Sigmoid colon (tissue), 7 donors: Measurements from ENCODE around the gene DSCAML1. TPM values are rescaled to one million over a fixed set of nuclear protein-coding genes. Genes with fewer than 3 reads are reported as not detected.

Experiments
- DNase-seq: peaks from one replicate; pipeline ENCODE4 v3.0.0-alpha.2; 2019
- H3K27ac ChIP-seq, 4 donors: fragments of 200-600 bp; sonication (generic); one replicate each; pipeline ENCODE4 v1.5.1; 2016 to 2019; ENCODE audit warnings: mild to moderate bottlenecking in 1 of 4
- H3K27me3 ChIP-seq, 3 donors: fragments of 200-600 bp; sonication (generic); one replicate each; pipeline ENCODE4 v1.5.1; 2019; ENCODE audit warnings: mild to moderate bottlenecking in 1 of 3
- H3K36me3 ChIP-seq, 4 donors: fragments of 200-600 bp; sonication (generic); one replicate each; pipeline ENCODE4 v1.5.1; 2016 to 2019
- H3K4me1 ChIP-seq, 4 donors: fragments of 200-600 bp; sonication (generic); one replicate each; pipeline ENCODE4 v1.5.1; 2017 to 2019
- H3K4me3 ChIP-seq, 4 donors: fragments of 200-600 bp; sonication (generic); one replicate each; pipeline ENCODE4 v1.5.1; 2017 to 2019; ENCODE audit warnings: mild to moderate bottlenecking in 2 of 4, moderate library complexity in 1 of 4
- H3K9me3 ChIP-seq, 4 donors: fragments of 200-600 bp in 3 of 4; sonication (generic) in 3 of 4; one replicate each; pipeline versions ENCODE4 v1.5.1 to v1.6.1; 2013 to 2019
- CTCF ChIP-seq, 4 experiments: fragments of 450-650 bp in 3 of 4; fragments of 200-600 bp in 1 of 4; IDR thresholded peaks; one replicate each; pipeline ENCODE4 v1.5.1; 2016 to 2019; ENCODE audit warnings: antibody characterized with exemption in 4 of 4, mild to moderate bottlenecking in 3 of 4, moderate library complexity in 2 of 4
- EP300 ChIP-seq, 4 donors: sonication (generic); formaldehyde crosslinking; IDR thresholded peaks; one replicate each; pipeline ENCODE4 v1.6.1; 2017; ENCODE audit warnings: antibody characterized with exemption in 4 of 4
- POLR2A ChIP-seq, 2 donors: fragments of 450-650 bp; IDR thresholded peaks; one replicate each; pipeline ENCODE4 v1.6.1; 2016; ENCODE audit warnings: antibody characterized with exemption in 2 of 2, mild to moderate bottlenecking in 2 of 2, moderate library complexity in 2 of 2
- POLR2AphosphoS5 ChIP-seq, 4 donors: sonication (generic); formaldehyde crosslinking; IDR thresholded peaks; one replicate each; pipeline ENCODE4 v1.6.1; 2017; ENCODE audit warnings: antibody characterized with exemption in 4 of 4
- WGBS, 2 donors: extraction: QIAGEN DNeasy Blood & Tissue Kit; methylation state at CpG; one replicate each; pipeline ENCODE4 v1.1.7; 2013; 5-methylcytosine and 5-hydroxymethylcytosine counted together
- intact Hi-C: fragments of 100-400 bp; cut with DNase I; formaldehyde crosslinking; loops from one replicate; pipeline ENCODE4 v1.15.1; 2023
- polyA plus RNA-seq, 3 donors: library from polyadenylated mRNA; stranded (reverse); fragments of 200-250 nt; gene quantifications; one replicate each; pipeline ENCODE4 v1.2.3, GENCODE V29; 2013
- total RNA-seq, 4 donors: library from RNA; depleted of rRNA; stranded (reverse); fragments of >200 nt; gene quantifications; one replicate each; pipeline ENCODE4 v1.1.0, GENCODE V29; 2016
- donor health status: healthy with polysubstance abuse.
- donor health status: Bipolar disorder and iron deficiency.
- donor health status: healthy.

Gene DSCAML1
- total and polyA plus RNA-seq, 7 donors: under 0.01 to 7.5 (median 1.2) TPM

- H3K9me3 ChIP-seq: no peaks in the 10 kb centered on the region
- WGBS, 2 donors: 65 to 74% methylated on average over 9 of the region's 9 CpGs
- TF ChIP-seq POLR2AphosphoS5 (IDR thresholded peaks at IDR 0.05) (no peak), EP300 (IDR thresholded peaks at IDR 0.05) (no peak), POLR2A (IDR thresholded peaks at IDR 0.05) (no peak), CTCF (IDR thresholded peaks at IDR 0.05) (no peak)
- H3K27me3 ChIP-seq: no peaks in the 10 kb centered on the region
- H3K27ac ChIP-seq: no peak overlapping the region
- no peaks in the 10 kb centered on the region for H3K4me1 ChIP-seq
- DNase-seq: no peak
- peaks cover 0 to 4% (median 0%) of the 10 kb centered on the region in 4 donors for H3K36me3 ChIP-seq
- H3K4me3 ChIP-seq: no peak overlapping the region
- intact Hi-C loops: no loop called here
These were observed 312.9 kb downstream of the DSCAML1 start for GRCh38 chr11:117484156-117484555.

GRCh38 chr11:117483372-117483771 is 313.6 kb downstream of the DSCAML1 start:
- no peak overlapping the region for H3K4me3 ChIP-seq
- no peak overlapping the region for H3K27ac ChIP-seq
- no peak for TF ChIP-seq POLR2A (IDR thresholded peaks at IDR 0.05)
- TF ChIP-seq CTCF (IDR thresholded peaks at IDR 0.05): no peak
- TF ChIP-seq POLR2AphosphoS5 (IDR thresholded peaks at IDR 0.05): no peak
- no peak for TF ChIP-seq EP300 (IDR thresholded peaks at IDR 0.05)
- no peak for DNase-seq
- H3K9me3 ChIP-seq: no peaks in the 10 kb centered on the region
- 80 to 90% methylated on average over 5 of the region's 5 CpGs for WGBS, 2 donors
- H3K36me3 ChIP-seq: peaks cover 0 to 4% (median 0%) of the 10 kb centered on the region in 4 donors
- H3K4me1 ChIP-seq: no peaks in the 10 kb centered on the region
- no peaks in the 10 kb centered on the region for H3K27me3 ChIP-seq
- intact Hi-C loops: no loop called here

- Histone ChIP-seq H3K36me3 (peaks cover 0 to 4% (median 0%) of the 10 kb centered on the region in 4 donors), H3K4me3 (no peak overlapping the region), H3K9me3 (no peaks in the 10 kb centered on the region), H3K27ac (no peak overlapping the region), H3K4me1 (no peaks in the 10 kb centered on the region), H3K27me3 (no peaks in the 10 kb centered on the region)
- DNase-seq: no peak
- intact Hi-C loops: no loop called here
- 88 to 89% methylated on average over 8 of the region's 8 CpGs for WGBS, 2 donors
- TF ChIP-seq CTCF (IDR thresholded peaks at IDR 0.05) (no peak), POLR2AphosphoS5 (IDR thresholded peaks at IDR 0.05) (no peak), EP300 (IDR thresholded peaks at IDR 0.05) (no peak), POLR2A (IDR thresholded peaks at IDR 0.05) (no peak)
These were observed 314.1 kb downstream of the DSCAML1 start for GRCh38 chr11:117482881-117483280.

GRCh38 chr11:117481885-117482284 is 315.1 kb downstream of the DSCAML1 start:
- H3K4me1 ChIP-seq: no peaks in the 10 kb centered on the region
- intact Hi-C loops: no loop called here
- TF ChIP-seq POLR2AphosphoS5 (IDR thresholded peaks at IDR 0.05): no peak
- TF ChIP-seq EP300 (IDR thresholded peaks at IDR 0.05): no peak
- TF ChIP-seq CTCF (IDR thresholded peaks at IDR 0.05): no peak
- TF ChIP-seq POLR2A (IDR thresholded peaks at IDR 0.05): no peak
- no peaks in the 10 kb centered on the region for H3K9me3 ChIP-seq
- no peak overlapping the region for H3K4me3 ChIP-seq
- no peaks in the 10 kb centered on the region for H3K27me3 ChIP-seq
- WGBS, 2 donors: 94 to 97% methylated on average over 23 of the region's 23 CpGs
- H3K27ac ChIP-seq: no peak overlapping the region
- peaks cover 0 to 4% (median 0%) of the 10 kb centered on the region in 4 donors for H3K36me3 ChIP-seq
- DNase-seq: no peak

GRCh38 chr11:117481036-117481435 is 316.0 kb downstream of the DSCAML1 start:
- 94 to 95% methylated on average over 6 of the region's 6 CpGs for WGBS, 2 donors
- intact Hi-C loops: no loop called here
- H3K27ac ChIP-seq: no peak overlapping the region

More at GRCh38 chr11:117481036-117481435, 316.0 kb downstream of the DSCAML1 start:
- no peak for TF ChIP-seq EP300 (IDR thresholded peaks at IDR 0.05)
- no peak for TF ChIP-seq CTCF (IDR thresholded peaks at IDR 0.05)
- no peak for TF ChIP-seq POLR2AphosphoS5 (IDR thresholded peaks at IDR 0.05)
- TF ChIP-seq POLR2A (IDR thresholded peaks at IDR 0.05): no peak
- Histone ChIP-seq H3K9me3 (no peaks in the 10 kb centered on the region), H3K27me3 (no peaks in the 10 kb centered on the region), H3K36me3 (peaks cover 0 to 4% (median 0%) of the 10 kb centered on the region in 4 donors), H3K4me3 (no peak overlapping the region), H3K4me1 (no peaks in the 10 kb centered on the region)
- no peak for DNase-seq
